GM23338 (cell line): ENCODE data around the gene ZNF101.

Source experiments
- ZNF114 ChIP-seq: fragments of 250-450 bp; sonication (Bioruptor Pico); IDR thresholded peaks from 2 replicates; pipeline ENCODE4 v1.5.0; 2020; ENCODE audit warnings: mild to moderate bottlenecking, moderate library complexity
- TF ChIP-seq, protein P1 (sequence below): IDR thresholded peaks from one replicate; pipeline ENCODE4 v1.6.1; 2018; ENCODE audit warnings: antibody characterized with exemption; ENCODE audit not compliant: unreplicated experiment
- TF ChIP-seq, protein P2 (sequence below), 2 experiments: fragments of 200-600 bp in 1 of 2; sonication (generic) in 1 of 2; conservative IDR thresholded peaks; 2 replicates each; pipeline versions ENCODE4 v1.5.1 to v1.6.1; 2016 to 2017; ENCODE audit warnings: antibody characterized with exemption in 2 of 2, low read depth in 2 of 2, mild to moderate bottlenecking in 2 of 2, moderate library complexity in 1 of 2

DNA sequence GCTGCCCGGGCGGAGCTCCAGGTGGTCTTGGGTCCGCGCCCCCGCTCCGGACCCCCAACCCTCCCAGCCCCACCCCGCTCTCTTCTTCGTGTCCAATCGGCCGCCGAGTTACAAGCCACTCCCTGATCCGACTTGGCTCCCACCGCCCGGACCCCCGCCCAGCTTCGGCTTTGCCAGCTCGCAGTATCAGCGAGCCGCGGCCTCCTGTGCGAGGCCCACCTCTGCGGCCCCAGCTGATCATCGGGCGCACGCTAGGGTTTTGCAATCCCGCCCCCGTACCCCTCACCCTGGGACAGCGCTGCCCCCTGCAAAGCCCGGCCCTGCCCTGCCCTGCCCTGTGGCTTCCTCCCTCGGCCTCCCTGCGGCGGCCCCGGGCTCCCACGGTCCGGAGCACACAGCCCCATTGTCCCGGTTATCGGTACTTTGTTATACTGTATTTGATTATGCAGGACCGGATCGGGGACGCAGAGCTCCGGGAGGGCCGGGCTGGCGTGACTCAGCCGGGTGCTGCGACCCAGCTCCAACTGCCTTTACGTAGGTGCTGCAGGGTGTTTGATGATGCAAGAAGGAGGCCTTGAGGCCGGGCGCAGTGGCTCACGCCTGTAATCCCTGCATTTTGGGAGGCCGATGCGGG is 40.0 kb upstream of the ZNF101 start:
- TF ChIP-seq, protein P1, sequence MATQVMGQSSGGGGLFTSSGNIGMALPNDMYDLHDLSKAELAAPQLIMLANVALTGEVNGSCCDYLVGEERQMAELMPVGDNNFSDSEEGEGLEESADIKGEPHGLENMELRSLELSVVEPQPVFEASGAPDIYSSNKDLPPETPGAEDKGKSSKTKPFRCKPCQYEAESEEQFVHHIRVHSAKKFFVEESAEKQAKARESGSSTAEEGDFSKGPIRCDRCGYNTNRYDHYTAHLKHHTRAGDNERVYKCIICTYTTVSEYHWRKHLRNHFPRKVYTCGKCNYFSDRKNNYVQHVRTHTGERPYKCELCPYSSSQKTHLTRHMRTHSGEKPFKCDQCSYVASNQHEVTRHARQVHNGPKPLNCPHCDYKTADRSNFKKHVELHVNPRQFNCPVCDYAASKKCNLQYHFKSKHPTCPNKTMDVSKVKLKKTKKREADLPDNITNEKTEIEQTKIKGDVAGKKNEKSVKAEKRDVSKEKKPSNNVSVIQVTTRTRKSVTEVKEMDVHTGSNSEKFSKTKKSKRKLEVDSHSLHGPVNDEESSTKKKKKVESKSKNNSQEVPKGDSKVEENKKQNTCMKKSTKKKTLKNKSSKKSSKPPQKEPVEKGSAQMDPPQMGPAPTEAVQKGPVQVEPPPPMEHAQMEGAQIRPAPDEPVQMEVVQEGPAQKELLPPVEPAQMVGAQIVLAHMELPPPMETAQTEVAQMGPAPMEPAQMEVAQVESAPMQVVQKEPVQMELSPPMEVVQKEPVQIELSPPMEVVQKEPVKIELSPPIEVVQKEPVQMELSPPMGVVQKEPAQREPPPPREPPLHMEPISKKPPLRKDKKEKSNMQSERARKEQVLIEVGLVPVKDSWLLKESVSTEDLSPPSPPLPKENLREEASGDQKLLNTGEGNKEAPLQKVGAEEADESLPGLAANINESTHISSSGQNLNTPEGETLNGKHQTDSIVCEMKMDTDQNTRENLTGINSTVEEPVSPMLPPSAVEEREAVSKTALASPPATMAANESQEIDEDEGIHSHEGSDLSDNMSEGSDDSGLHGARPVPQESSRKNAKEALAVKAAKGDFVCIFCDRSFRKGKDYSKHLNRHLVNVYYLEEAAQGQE = no peak
- TF ChIP-seq, protein P2, sequence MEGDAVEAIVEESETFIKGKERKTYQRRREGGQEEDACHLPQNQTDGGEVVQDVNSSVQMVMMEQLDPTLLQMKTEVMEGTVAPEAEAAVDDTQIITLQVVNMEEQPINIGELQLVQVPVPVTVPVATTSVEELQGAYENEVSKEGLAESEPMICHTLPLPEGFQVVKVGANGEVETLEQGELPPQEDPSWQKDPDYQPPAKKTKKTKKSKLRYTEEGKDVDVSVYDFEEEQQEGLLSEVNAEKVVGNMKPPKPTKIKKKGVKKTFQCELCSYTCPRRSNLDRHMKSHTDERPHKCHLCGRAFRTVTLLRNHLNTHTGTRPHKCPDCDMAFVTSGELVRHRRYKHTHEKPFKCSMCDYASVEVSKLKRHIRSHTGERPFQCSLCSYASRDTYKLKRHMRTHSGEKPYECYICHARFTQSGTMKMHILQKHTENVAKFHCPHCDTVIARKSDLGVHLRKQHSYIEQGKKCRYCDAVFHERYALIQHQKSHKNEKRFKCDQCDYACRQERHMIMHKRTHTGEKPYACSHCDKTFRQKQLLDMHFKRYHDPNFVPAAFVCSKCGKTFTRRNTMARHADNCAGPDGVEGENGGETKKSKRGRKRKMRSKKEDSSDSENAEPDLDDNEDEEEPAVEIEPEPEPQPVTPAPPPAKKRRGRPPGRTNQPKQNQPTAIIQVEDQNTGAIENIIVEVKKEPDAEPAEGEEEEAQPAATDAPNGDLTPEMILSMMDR (conservative IDR thresholded peaks at IDR 0.05; ENCODE audit: low read depth in 2 of 2) = no peak
- no peak for TF ChIP-seq ZNF114
